BJ (cell line): ENCODE measurements around the gene FGF21. TPM values are rescaled to one million over a fixed set of nuclear protein-coding genes. Genes with fewer than 3 reads are reported as not detected.

Experiments
- CTCF ChIA-PET: fragments of 350-600 bp; formaldehyde crosslinking; extraction: SDS; loops from one replicate; lab custom pipeline; 2021; ENCODE audit warnings: antibody characterized with exemption, inconsistent platforms; lab: Yijun Ruan, JAX
- POLR2A ChIA-PET: fragments of 300-600 bp; sonication (Branson Sonifier 250); formaldehyde crosslinking; extraction: SDS; loops from one replicate; lab custom pipeline; 2021; ENCODE audit warnings: antibody characterized with exemption; lab: Charles Lee
- DNase-seq: peaks from one replicate; pipeline ENCODE4 v3.0.0-alpha.2; 2011; ENCODE audit warnings: low read depth
- H3K27me3 ChIP-seq: 2 replicates; pipeline ENCODE4 v1.6.0; 2011; ENCODE audit warnings: low read length; ENCODE audit not compliant: control insufficient read depth, insufficient read depth
- H3K36me3 ChIP-seq: 2 replicates; pipeline ENCODE4 v1.5.1; 2011; ENCODE audit warnings: low read length; ENCODE audit not compliant: control insufficient read depth, insufficient read depth
- H3K4me3 ChIP-seq: 2 replicates; pipeline ENCODE4 v1.5.1; 2011; ENCODE audit warnings: low read depth, mild to moderate bottlenecking, control low read depth, low read length
- CTCF ChIP-seq: IDR thresholded peaks from 2 replicates; pipeline ENCODE4 v1.5.1; 2011; ENCODE audit warnings: low read depth, mild to moderate bottlenecking, control low read depth, inconsistent platforms, low read length, moderate library complexity; ENCODE audit not compliant: insufficient read depth
- polyA plus RNA-seq: library from polyadenylated mRNA; depleted of rRNA; stranded (reverse); fragments of >200 nt; gene quantifications from 2 replicates; pipeline ENCODE4 v1.2.3, GENCODE V29; 2011

Gene FGF21
- polyA plus RNA-seq, 1 experiment, result not detected

DNA sequence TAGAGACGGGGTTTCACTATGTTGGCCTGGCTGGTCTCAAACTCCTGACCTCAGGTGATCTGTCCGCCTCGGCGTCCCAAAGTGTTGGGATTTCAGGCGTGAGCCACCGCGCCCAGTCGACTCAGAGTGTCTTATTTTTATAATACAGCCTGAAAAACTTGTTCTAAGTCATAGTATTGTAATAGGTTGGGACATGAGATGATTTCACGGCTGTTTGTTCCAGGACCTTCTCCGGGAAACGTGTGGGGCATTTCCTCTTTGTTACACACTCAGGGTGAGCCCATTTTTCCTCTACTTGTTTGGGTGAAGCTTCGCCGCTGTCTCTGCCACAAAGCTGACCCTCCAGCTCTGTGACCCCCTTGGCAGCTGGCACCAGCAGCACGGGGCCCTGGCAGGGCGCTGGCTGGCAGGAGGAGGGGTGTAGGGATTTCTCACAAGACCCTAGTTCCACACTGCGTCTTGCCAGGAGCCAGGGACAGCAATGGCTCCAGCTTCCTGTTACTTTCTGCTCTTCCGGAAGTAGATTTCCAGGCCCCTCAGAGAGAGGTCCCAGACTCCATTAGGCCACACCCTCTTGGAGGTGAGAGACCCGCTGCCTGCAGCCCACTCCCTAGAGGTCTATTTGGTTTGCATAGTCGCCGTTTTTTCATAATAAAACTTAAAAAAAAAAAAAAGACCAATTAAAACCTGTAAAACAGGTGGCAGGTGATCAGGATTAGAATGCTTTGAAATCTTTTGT lies 15.6 kb downstream of the FGF21 start:
- ChIA-PET POLR2A (no interaction called here), CTCF (interaction anchor here (1.0 to 2.4 kb wide), 4 partner anchors 10 to 66 kb away, joined by 3 to 8 read pairs (median 4); partner anchors contain the start of gene HSD17B14)
- no peak overlapping the region for H3K4me3 ChIP-seq
- H3K27me3 ChIP-seq, result peaks cover 3% of the 10 kb centered on the region; the same call in 1 of the 2 replicates
- H3K36me3 ChIP-seq, result no peaks in the 10 kb centered on the region
- no peak for DNase-seq
- no peak for TF ChIP-seq CTCF

GRCh38 chr19:48772503-48772953 lies 17.2 kb downstream of the FGF21 start:
- no peaks in the 10 kb centered on the region for H3K36me3 ChIP-seq
- ChIA-PET POLR2A (no interaction called here), CTCF (interaction anchor here (2.4 kb wide), 1 partner anchor 15 kb away, joined by 8 read pairs; no protein-coding TSS in a partner anchor)
- no peak for TF ChIP-seq CTCF
- H3K27me3 ChIP-seq, result peaks cover 3% of the 10 kb centered on the region; the same call in 1 of the 2 replicates
- no peak for DNase-seq
- H3K4me3 ChIP-seq, result no peak overlapping the region

DNA sequence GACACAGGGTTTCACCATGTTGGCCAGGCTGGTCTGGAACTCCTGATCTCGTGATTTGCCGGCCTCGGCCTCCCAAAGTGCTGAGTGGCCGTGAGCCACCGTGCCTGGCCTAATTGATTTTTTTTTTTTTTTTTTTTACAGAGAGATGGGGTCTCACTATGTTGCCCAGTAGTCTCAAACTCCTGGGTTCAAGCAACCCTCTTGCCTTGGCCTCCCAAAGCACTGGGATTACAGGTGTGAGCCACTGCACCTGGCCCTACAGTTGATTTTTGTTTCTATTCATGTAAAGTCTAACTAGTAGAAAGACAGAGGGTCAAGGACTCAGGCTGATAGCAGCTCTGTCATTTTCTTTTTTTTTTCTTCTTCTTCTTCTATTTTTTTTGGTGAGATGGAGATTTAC lies 21.8 kb downstream of the FGF21 start:
- Histone ChIP-seq H3K36me3 (no peaks in the 10 kb centered on the region), H3K4me3 (no peak overlapping the region), H3K27me3 (no peaks in the 10 kb centered on the region)
- ChIA-PET CTCF (no interaction called here), POLR2A (no interaction called here)
- DNase-seq, result no peak
- no peak for TF ChIP-seq CTCF

- H3K27me3 ChIP-seq, result no peaks in the 10 kb centered on the region
- no peak for TF ChIP-seq CTCF
- no peak overlapping the region for H3K4me3 ChIP-seq
- no peak for DNase-seq
- POLR2A ChIA-PET, result no interaction called here
- CTCF ChIA-PET, result interaction anchor here (0.7 to 1.9 kb wide), 2 partner anchors 18 to 68 kb away, joined by 3 to 8 read pairs; no protein-coding TSS in a partner anchor
- H3K36me3 ChIP-seq, result no peaks in the 10 kb centered on the region
Observed at GRCh38 chr19:48777720-48778119, 22.4 kb downstream of the FGF21 start.

DNA sequence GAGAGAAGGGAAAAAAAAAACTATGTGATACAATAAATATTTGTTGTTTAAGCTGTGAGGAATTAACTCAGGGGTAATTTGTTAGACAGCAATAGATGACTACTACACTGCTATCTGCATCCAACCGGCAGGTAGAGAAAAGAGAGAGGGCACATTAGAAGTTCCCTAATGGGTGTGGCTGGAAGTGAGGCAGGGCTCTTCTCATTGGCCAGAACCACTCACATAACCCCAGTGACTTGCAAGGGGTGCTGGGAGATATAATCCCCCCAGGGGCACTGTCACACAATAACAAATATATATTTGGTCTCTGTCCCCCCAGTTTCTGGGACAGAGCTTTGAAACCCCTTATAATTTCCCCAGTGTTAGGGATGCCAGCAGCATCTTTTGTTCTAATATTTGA lies 24.3 kb downstream of the FGF21 start:
- Histone ChIP-seq H3K4me3 (no peak overlapping the region), H3K27me3 (no peaks in the 10 kb centered on the region), H3K36me3 (no peaks in the 10 kb centered on the region)
- no peak for TF ChIP-seq CTCF
- ChIA-PET POLR2A (no interaction called here), CTCF (interaction anchor here (1.1 to 1.9 kb wide), 4 partner anchors 16 to 134 kb away, joined by 3 to 8 read pairs (median 4); partner anchors contain the start of genes CA11 and HSD17B14)
- DNase-seq, result no peak
